Colon (tissue), 2 donors: Measurements from ENCODE around the gene DPH6.

ENCODE experiments used
- FAIRE-seq: peaks from 2 replicates; lab custom pipeline; 2012; peaks lifted over from hg19 to GRCh38; lab: Jason Lieb, UNC
- donor health status: control.
- donor health status: control.

Gene DPH6

DNA sequence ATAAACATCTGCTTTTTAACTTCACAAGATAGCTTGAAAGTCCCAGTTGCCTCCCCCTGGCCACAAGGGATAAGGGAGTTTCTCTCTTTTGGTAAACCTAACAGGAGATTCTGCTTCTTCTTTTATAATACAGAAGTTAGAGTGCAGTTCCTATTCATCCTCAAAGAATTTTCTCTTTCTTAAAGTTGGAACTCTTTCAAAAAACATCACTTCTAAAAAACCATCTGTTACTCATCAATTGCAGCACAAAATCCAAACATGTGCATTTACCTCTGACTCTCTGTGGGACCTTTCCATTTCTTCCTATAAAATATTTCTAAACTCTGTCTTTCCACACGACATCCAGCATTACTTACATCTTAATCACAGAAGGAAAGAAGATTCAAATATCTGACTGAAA is 5.1 kb downstream of the DPH6 start:
- FAIRE-seq: no peak

DNA sequence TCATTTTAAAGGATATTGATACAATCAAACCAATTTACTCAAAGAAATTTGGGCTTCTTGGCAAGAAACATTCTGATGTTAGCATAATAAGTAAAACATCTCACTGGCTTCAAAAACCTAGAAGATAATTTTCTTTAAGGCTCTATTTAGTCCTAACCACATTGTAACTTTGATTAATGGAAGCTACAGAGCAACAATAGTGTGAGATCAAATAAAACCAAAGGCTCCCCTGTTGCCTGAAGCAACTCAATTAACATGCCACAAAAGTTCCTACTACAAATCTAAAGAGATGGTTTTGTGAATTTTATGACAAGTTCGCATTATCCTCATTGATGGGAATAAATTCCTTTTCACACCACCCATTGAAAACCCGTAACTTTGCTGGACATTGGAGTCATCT is 5.9 kb downstream of the DPH6 start:
- no peak for FAIRE-seq

- FAIRE-seq: no peak
Observed at GRCh38 chr15:35535365-35535916, 10.5 kb downstream of the DPH6 start.

GRCh38 chr15:35533130-35534110 is 12.5 kb downstream of the DPH6 start:
- peak; percentile 83 for FAIRE-seq

DNA sequence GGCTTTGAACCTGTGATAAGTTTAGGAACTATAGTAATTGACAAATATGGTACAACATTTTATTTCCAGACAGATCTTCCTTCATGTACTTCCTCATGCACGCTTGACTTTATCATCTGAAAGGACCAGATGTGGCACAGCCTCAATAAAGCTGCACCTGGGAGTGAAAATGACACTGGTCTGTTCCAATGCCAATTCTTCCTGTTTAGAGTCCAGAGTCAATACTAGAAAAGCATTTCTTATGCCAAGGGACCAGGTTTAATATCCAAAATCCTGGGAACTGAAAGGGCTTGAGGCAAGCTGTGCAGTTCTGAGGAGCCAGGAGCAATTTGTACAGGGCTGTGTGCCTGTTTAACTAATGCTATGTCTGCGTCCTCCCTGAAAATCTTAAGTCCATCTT is 15.3 kb downstream of the DPH6 start:
- FAIRE-seq: no peak

GRCh38 chr15:35529784-35530183 is 16.2 kb downstream of the DPH6 start:
- no peak for FAIRE-seq

GRCh38 chr15:35522061-35522460 is 23.9 kb downstream of the DPH6 start:
- no peak for FAIRE-seq

DNA sequence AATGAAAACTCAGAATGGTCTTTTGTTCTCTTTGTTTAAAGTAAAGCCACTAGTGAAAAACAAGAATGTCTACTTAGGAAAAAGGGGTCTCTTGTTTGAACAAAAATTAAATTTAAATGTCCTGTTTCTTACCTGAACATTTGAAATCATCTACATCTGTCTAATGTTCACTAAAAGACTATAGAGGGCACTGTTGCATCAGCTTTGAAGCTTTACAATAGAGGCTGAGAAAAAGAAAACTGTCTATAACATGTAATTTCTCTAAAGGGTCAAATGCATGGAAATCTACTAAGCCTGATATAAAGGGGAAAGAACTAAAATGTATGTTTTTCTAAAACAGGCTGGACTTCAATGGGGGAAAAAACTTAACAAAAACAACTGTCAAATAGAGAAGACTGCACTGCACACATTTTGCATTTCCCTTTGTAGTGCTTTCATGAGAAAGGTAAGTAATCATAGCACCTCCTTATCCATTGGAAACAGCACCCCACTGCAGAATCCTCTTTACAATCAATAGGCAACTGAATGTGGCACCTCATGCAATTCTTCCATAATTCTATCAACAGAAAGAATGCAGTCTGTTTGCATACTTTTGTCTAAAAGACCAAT is 26.3 kb downstream of the DPH6 start:
- peak; percentile 62 for FAIRE-seq

- no peak for FAIRE-seq
Observed at GRCh38 chr15:35519052-35519451, 26.9 kb downstream of the DPH6 start.

- no peak for FAIRE-seq
Observed at GRCh38 chr15:35514759-35515158, 31.2 kb downstream of the DPH6 start.

DNA sequence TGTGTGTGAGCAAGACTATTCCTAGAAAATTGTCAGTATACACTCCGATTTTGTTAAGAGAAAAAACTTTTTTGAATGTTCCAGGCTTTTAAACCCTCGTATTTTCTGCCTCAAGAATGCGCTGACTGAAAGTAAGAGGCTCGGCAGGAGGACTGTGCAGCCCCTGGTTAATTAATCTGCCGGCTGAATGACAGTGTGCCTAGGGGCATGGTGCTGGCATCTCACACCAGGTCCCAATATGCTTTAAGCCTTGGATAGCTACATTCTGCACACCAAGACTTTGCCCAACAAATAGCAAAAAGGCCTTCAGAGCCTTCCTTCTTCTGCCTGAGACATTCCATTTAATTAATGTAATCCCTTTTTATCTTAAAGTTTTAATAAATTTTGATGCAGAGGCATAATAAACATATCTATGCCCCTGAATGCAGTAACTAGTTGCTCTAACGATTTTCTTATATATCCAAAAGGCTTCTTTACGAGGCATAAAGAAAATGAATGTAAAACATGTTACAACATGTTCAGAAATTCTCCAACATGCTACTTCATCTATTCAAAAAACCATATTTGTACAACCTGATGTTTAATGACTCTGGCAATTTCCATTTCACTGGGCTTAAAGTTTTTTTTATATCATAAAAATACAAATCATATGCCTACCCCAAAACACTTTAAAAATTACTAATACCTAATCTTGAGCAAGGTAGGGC is 37.9 kb downstream of the DPH6 start:
- FAIRE-seq: no peak

- no peak for FAIRE-seq
Observed at GRCh38 chr15:35506272-35506870, 39.6 kb downstream of the DPH6 start.

GRCh38 chr15:35505809-35506208 is 40.2 kb downstream of the DPH6 start:
- peak; percentile 74 for FAIRE-seq

DNA sequence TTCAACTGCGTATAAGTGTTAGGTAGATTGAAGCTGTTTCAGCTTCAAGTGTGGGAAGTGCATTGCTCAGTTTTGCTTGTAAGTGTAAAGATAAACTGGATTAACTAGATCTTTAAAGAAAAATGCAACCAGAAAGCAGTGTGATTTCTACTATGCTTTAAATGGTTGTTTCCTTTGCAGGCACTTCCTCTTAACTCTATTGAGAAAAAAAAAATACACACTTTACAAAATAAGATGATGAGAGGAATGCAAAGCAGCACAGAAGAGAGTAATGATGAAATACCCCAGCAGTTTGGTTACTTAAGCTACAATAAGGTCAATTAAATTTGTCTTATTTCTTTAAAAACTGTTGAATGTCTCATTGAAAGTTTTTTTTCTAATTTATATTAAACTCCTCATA is 40.8 kb downstream of the DPH6 start:
- FAIRE-seq: no peak

- no peak for FAIRE-seq
Observed at GRCh38 chr15:35499723-35500122, 46.2 kb downstream of the DPH6 start.

DNA sequence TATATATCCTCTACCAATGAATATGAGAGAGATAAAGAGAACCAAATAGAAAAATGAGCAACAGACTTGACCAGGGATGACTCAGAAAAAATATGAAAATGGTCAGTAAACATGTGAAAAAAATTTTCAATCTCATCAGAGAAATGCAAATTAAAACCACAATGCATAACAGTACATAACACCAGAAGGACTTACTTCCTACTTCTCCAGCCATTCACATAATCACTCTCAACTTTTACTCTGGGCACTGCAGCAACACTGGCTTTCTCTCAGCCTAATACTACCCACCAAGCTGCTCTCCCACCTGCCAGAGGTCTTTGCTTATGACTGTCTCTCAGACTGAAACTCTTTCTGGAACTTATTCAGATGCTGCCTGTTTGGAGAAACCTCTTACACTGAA is 49.4 kb downstream of the DPH6 start:
- FAIRE-seq: no peak

GRCh38 chr15:35495080-35495479 is 50.9 kb downstream of the DPH6 start:
- no peak for FAIRE-seq

GRCh38 chr15:35491999-35492398 is 54.0 kb downstream of the DPH6 start:
- peak; percentile 66 for FAIRE-seq

- FAIRE-seq: peak; percentile 64
Observed at GRCh38 chr15:35491173-35491572, 54.8 kb downstream of the DPH6 start.

- no peak for FAIRE-seq
Observed at GRCh38 chr15:35490511-35490910, 55.5 kb downstream of the DPH6 start.

GRCh38 chr15:35487417-35487816 is 58.5 kb downstream of the DPH6 start:
- no peak for FAIRE-seq

GRCh38 chr15:35486296-35486695 is 59.7 kb downstream of the DPH6 start:
- no peak for FAIRE-seq
